GM12874 (cell line): Measurements from ENCODE around the gene OSBPL10.

ENCODE experiments used
- TF ChIP-seq, protein P1 (sequence below): IDR thresholded peaks from 2 replicates; pipeline ENCODE4 v1.5.1; 2011; ENCODE audit warnings: low read depth, mild to moderate bottlenecking, control low read depth, low read length, moderate library complexity; ENCODE audit not compliant: insufficient read depth

The OSBPL10 gene

DNA sequence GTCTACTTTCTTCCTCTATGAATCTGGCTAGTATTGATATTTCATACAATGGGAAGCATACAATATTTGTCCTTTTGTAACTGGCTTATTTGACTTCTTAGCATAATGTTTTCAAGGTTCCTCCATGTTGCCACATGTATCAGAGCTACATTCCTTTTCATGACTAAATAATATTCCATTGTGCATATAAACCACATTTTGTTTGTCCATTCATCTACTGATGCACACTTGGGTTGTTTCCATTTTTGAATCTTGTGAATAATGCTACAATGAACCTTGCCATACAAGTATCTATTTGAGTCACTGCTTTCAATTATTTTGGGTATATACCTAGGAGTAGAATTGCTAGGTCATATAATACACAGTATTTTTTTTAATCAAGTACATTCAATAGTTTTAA is 38.0 kb downstream of the OSBPL10 start:
- TF ChIP-seq, protein P1, sequence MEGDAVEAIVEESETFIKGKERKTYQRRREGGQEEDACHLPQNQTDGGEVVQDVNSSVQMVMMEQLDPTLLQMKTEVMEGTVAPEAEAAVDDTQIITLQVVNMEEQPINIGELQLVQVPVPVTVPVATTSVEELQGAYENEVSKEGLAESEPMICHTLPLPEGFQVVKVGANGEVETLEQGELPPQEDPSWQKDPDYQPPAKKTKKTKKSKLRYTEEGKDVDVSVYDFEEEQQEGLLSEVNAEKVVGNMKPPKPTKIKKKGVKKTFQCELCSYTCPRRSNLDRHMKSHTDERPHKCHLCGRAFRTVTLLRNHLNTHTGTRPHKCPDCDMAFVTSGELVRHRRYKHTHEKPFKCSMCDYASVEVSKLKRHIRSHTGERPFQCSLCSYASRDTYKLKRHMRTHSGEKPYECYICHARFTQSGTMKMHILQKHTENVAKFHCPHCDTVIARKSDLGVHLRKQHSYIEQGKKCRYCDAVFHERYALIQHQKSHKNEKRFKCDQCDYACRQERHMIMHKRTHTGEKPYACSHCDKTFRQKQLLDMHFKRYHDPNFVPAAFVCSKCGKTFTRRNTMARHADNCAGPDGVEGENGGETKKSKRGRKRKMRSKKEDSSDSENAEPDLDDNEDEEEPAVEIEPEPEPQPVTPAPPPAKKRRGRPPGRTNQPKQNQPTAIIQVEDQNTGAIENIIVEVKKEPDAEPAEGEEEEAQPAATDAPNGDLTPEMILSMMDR = no peak

- TF ChIP-seq, protein P1 = no peak
Measured at GRCh38 chr3:31942446-31942845, 38.6 kb downstream of the OSBPL10 start.

DNA sequence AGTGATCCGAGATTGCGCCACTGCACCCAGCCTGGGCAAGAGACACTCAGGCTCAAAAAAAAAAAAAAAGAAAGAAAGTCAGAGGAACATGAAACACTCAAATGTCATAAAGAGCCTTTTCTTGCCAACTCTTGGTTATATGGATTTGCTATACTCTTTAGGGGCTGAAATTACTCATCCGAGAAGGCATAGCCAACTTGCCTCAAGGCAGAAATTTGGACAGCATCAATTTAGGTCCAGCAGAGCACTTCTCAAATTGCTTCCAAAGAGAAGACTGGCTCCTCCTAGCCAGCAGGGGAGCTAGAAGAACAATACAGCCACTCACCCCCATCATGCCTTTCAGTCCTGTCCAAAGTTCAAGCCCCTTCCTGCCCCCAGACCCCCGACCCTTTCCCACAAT is 43.8 kb downstream of the OSBPL10 start:
- TF ChIP-seq, protein P1 = no peak

- TF ChIP-seq, protein P1 = no peak
Measured at GRCh38 chr3:31936420-31937060, 44.5 kb downstream of the OSBPL10 start.

- TF ChIP-seq, protein P1 = no peak
Measured at GRCh38 chr3:31934866-31935265, 46.2 kb downstream of the OSBPL10 start.

DNA sequence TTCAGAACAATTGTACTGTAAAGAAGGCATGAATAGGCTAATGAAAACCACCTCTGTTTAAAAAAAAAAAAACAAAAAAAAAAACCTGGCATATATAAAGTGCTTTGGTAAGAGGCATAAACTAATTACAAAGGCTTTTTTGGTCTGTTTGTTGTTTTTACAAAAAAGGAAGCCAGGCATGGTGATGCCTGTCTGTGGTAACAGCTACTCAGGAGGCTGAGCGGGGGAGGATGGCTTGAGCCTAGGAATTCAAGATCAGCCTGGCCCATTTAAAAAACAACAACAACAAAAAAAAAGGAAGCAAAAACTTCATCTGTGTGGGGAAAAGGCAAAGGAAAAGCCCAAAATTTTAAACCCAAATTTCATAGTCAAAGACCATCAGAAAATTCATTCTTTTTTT is 47.0 kb downstream of the OSBPL10 start:
- TF ChIP-seq, protein P1 = no peak

- TF ChIP-seq, protein P1 = no peak
Measured at GRCh38 chr3:31932990-31933389, 48.1 kb downstream of the OSBPL10 start.
